Cardiac septum (tissue), 1 donor: ENCODE measurements around the gene TEAD3. TPM values are rescaled to one million over a fixed set of nuclear protein-coding genes. Genes with fewer than 3 reads are reported as not detected.
"Not testable (repeated sequence)": the region's sequence is repeated elsewhere in the genome, so short reads cannot be mapped to it uniquely, and the experiment has no call there.

Source experiments
- DNase-seq: peaks from one replicate; pipeline ENCODE4 v3.0.0-alpha.2; 2020; ENCODE audit warnings: low spot score
- intact Hi-C: fragments of 100-400 bp; cut with DNase I; formaldehyde crosslinking; loops from one replicate; pipeline ENCODE4 v1.14.0; 2022
- long read RNA-seq: library from polyadenylated mRNA; unstranded; transcript quantifications from one replicate; pipeline ENCODE4 v2.0.0, GENCODE V29; 2021
- total RNA-seq: library from RNA; stranded (reverse); fragmentation: NEBNext Ultra II Directional; extraction: Animal tissue kit (Norgen Biotek cat#: 25700); gene quantifications from one replicate; pipeline ENCODE4 v1.2.1, GENCODE V29; 2021
- donor health status: DM: no; HTN: no; CAD: no.

Gene TEAD3
- total RNA-seq: 63.3 TPM
- long read RNA-seq, partial matches to known transcripts: 34 of 74 reads
- long read RNA-seq, other reads (novel, unspliced or antisense): 40 of 74 reads

DNA sequence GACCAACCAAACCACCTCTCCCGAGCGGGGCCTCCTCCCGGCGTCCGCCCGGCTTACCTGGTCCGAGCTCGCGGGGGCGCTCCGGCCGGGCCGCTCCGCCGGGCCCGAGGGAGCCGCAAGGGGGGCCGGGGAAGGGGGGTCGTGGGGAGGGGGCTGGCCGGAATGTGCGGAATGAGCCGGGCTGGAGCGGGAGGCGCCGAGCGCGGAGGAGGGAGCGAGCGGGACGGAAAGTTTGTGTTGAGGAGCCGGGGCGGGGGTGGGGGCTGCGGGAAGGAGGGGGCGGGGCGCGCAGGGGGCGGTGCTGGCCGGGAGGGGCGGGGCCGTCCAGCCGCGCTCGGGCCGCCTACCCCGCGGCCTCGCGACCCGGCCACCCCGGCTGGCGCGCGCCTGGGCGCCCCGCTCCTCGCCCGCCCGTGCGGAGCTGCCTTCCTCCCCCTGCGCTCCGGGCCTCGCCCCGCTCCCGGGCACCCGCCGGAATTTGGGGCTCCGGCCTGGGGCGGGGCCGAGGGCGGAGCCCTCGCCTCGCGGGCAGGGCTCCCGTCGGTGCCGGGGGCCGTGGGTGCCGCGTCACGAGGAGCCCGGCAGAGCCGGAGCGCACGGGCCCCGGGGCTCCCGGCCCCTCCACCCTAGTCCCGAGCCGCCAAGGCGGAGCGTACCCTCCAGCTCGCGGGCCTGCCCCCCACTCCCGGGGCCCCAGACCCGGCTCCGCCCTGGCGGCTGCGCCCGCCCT is at the start of gene TEAD3:
Gene TEAD3 (minus strand): TSS at position 239 of the 730 bp plus-strand sequence.
- DNase-seq: no peak
- intact Hi-C loops: no loop called here

- no peak for DNase-seq
- intact Hi-C loops: no loop called here
Measured at GRCh38 chr6:35544769-35545361, 48.0 kb upstream of the TEAD3 start.

- intact Hi-C loops: no loop called here
- DNase-seq: no peak
Measured at GRCh38 chr6:35543459-35544193, 46.7 kb upstream of the TEAD3 start.

DNA sequence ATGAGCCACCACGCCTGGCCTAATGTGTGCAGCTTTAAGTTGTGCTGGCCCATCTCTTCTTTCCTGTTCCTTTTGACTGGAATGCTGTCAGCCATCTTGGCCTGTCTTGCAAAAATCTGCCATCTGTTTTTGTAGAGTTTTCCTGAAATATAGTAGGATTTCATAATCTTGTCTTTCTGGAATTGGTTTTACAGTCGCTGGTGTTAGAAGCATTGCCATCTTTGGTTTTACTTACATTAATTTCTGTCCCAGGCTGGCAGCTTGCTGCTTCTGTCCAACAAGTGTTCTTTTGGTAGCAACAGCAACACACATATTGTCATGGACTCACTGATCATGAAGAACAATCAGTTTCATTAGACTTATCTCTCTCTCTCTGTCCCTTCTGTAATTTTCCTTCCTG is 45.0 kb upstream of the TEAD3 start:
- no peak for DNase-seq
- intact Hi-C loops: no loop called here

- intact Hi-C loops: no loop called here
- no peak for DNase-seq
Measured at GRCh38 chr6:35539223-35539622, 42.3 kb upstream of the TEAD3 start.

DNA sequence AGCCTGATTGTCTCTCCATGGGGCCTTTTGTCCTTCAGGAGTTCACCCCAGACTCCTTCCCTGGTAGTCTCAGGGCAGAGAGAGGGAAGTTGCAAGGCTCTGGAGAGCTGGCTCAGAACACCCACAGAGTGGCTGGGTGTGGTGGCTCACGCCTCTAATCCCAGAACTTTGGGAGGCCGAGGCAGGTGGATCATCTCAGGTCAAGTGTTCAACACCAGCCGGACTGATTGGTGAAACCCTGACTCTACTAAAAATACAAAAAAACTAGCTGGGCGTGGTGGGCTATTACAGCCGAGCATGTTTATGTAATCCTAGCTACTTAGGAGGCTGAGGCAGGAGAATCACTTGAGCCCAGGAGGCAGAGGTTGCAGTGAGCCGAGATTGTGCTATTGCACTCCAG is 39.0 kb upstream of the TEAD3 start:
- intact Hi-C loops, DNase-seq: not testable (repeated sequence)

DNA sequence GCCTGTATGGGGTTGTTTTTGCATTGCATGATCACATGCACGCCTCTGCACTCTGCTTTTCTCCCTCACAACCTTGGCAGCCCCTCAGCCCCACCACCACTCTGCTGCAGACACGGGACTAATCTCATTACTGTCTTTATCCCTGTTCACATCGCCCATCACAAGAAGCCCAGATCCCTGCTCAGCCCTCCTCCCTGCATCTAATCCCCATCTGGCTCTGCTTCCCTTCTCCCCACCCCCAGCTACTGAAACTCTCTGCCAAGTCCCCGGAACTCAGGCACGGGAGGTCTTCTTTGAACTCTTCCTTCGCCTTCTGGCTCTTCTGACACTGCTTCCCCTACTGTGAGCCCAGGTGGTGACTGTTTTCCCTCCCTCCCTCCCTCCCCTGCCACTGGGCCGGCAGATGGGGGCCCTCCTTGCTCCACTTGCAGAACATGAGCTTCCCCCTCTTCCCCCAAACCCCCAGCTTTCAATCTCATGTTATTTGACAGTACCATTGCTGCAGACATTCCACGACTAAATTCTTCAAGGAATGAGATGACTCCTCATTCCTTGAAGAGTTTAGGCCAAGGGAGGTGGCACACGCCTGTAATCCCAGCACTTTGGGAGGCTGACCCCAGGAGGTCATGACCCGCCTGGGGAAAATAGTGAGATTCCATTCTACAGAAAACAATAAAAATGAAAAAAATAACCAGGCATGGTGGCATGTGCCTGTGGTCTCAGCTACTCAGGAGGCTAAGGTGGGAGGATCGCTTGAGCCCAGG is 37.7 kb upstream of the TEAD3 start:
- intact Hi-C loops: no loop called here
- DNase-seq: no peak

DNA sequence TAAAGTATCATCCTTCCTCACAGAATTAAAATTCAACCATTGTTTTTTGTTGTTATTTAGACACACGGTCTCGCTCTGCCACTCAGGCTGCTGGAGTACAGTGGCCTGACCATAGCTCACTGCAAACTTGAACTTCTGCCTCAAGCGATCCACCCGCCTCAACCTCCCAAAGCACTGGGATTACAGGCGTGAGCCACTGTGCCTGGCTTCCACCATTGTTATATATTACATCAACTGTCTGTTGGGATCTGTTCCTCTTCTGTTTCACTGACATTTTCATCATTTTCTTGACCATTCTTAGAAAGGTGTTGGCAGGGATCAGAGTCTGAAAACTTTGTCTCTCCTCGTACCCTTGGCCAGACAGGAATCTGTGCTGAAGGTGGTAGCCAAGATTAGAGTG is 37.1 kb upstream of the TEAD3 start:
- intact Hi-C loops: no loop called here
- no peak for DNase-seq

- intact Hi-C loops: no loop called here
- no peak for DNase-seq
Measured at GRCh38 chr6:35532126-35532525, 35.2 kb upstream of the TEAD3 start.

DNA sequence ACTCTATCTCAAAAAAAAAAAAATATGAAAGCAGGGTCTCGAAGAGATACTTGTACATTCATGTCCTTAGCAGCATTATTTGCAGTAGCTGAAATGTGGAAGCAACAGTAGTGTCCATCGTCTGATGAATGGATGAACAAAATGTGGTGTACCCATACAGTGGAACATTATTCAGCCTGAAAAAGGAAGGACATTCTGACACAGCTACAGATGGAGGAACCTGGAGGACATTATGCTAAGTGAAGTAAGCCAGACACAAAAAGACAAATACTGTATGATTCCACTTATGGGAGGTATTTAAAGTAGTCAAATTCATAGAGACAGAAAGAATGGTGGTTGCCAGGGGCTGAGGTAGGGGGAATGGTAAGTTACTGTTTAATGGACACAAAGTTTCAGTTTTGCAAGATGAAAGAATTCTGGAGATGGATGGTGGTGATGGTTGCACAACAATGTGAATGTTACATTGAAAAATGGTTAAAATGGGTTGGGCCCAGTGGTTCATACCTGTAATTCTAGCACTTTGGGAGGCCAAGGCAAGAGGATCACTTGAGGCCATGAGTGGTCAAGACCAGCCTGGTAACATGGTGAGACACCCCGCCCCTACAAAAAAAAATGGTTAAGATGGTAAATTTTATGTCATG is 27.6 kb upstream of the TEAD3 start:
- no peak for DNase-seq
- intact Hi-C loops: loop anchor here (5.0 kb wide), 1 partner anchor 58 kb away; no protein-coding TSS in a partner anchor

DNA sequence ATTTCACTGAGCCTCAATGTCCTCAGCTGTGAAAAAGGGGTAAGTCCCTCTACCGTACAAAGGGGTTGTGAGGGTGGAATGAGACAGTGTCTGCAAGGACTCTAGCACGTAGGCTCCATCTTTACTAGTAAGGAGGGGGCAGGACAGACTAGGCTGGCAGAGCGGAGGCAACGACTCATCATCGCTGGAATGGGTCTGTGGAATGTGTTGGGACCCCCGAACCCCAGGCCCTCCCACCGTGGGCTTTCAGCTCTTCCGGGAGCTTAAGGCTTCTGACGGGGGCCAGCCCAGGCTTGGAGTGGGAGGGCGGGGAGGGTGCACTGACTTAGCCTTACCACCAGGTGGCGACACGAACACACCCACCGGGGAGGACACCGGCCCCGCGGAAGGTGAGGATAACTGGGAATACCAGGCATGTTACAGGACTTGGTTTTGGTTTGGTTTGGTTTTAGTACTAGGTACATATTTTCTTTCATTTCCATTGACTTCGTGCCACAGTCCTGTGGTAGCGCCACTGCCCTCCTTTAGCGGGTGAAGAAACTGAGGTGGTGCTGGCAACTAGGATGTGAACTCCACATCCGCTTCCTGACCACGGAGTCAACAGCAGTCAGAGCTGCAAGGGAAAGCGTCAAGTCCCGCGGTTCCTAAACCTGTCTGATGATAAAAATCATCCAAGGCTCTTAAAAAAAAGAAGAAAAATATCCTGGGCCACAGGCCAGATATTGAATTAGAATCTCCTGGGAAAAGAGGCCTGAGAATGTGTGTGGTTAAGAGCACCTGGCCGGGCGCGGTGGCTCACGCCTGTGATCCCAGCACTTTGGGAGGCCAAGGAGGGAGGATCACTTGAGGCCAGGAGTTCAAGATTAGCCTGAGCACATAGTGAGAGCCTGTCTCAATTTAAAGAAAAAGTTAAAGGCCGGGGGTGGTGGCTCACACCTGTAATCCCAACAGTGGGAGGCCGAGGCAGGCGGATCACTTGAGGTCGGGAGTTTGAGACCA is 26.1 kb upstream of the TEAD3 start:
- DNase-seq: peak; percentile 86
- intact Hi-C loops: loop anchor here (1.0 to 5.0 kb wide), 2 partner anchors 59 to 214 kb away; partner anchors contain the start of gene ARMC12

DNA sequence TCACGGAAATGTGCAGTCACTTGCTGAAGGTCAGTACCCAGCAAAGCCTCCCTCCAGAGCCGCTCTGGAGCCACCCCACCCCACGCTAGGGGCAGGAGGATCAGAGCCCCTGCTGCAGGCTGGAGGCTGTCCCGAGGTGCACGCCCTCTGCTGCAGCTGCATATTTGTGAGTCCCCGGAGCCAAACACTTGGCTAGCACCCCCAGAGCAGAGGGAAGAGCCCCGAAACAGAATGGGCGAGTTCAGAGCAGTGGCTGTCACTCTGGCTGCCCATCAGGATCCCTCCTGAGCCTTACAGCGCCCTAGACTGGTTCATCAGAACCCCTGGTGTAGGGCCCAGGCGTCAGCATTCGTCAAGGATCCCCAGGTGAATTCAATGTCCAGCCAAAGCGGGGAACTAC is 25.3 kb upstream of the TEAD3 start:
- intact Hi-C loops: loop anchor here (5.0 kb wide), 1 partner anchor 60 kb away; no protein-coding TSS in a partner anchor
- DNase-seq: no peak

- no peak for DNase-seq
- intact Hi-C loops: loop anchor here (5.0 kb wide), 1 partner anchor 61 kb away; no protein-coding TSS in a partner anchor
Measured at GRCh38 chr6:35521235-35521634, 24.4 kb upstream of the TEAD3 start.

- no peak for DNase-seq
- intact Hi-C loops: loop anchor here (5.0 kb wide), 1 partner anchor 63 kb away; no protein-coding TSS in a partner anchor
Measured at GRCh38 chr6:35519313-35520015, 22.6 kb upstream of the TEAD3 start.

- intact Hi-C loops: no loop called here
- no peak for DNase-seq
Measured at GRCh38 chr6:35518566-35519312, 21.9 kb upstream of the TEAD3 start.

DNA sequence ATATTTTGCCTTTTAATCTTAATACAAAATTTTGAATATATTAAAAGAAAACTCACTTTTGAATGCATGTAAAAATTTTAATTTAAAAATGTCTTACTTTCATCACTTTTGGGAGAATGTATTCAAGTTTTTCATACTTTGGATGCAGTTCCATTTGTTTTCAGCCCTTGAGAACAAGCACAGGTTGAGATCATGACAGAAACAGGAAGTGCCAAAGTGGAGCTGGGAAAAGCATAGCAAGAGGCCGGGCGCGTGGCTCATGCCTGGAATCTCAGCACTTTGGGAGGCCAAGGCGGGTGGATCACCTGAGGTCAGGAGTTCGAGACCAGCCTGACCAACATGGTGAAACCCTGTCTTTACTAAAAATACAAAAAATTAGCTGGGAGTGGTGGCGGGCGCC is 21.1 kb upstream of the TEAD3 start:
- intact Hi-C loops, DNase-seq: not testable (repeated sequence)

- no peak for DNase-seq
- intact Hi-C loops: no loop called here
Measured at GRCh38 chr6:35516712-35517111, 19.8 kb upstream of the TEAD3 start.
